Astrocyte (in vitro differentiated cells and primary cell): ENCODE data around the gene SUSD6. TPM values are rescaled to one million over a fixed set of nuclear protein-coding genes. Genes with fewer than 3 reads are reported as not detected.
A peak's percentile ranks its signal among the peaks of the same experiment; 100 is the strongest.

Experiments
- DNase-seq: peaks from one replicate; pipeline ENCODE4 v3.0.0-alpha.2; 2010; ENCODE audit warnings: low read depth
- FAIRE-seq: peaks from 2 replicates; lab custom pipeline; 2011; peaks lifted over from hg19 to GRCh38; lab: Jason Lieb, UNC
- H2AFZ ChIP-seq: 2 replicates; pipeline ENCODE4 v1.6.0; 2012; ENCODE audit warnings: low read depth, low read length, inconsistent platforms
- H3K27ac ChIP-seq: 2 replicates; pipeline ENCODE4 v1.5.1; 2011; ENCODE audit warnings: low read depth, low read length, inconsistent platforms
- H3K27me3 ChIP-seq: 2 replicates; pipeline ENCODE4 v1.6.0; 2011; ENCODE audit warnings: low read length, inconsistent platforms; ENCODE audit not compliant: insufficient read depth
- H3K36me3 ChIP-seq: 2 replicates; pipeline ENCODE4 v1.5.1; 2011; ENCODE audit warnings: low read length, inconsistent platforms; ENCODE audit not compliant: insufficient read depth
- H3K4me1 ChIP-seq: 2 replicates; pipeline ENCODE4 v1.5.1; 2011; ENCODE audit warnings: low read length, inconsistent platforms; ENCODE audit not compliant: insufficient read depth
- H3K4me2 ChIP-seq: 2 replicates; pipeline ENCODE4 v1.6.0; 2012; ENCODE audit warnings: low read length, inconsistent platforms
- H3K4me3 ChIP-seq: 2 replicates; pipeline ENCODE4 v1.5.1; 2011; ENCODE audit warnings: low read depth, mild to moderate bottlenecking, low read length, inconsistent platforms; ENCODE audit not compliant: insufficient read depth
- H3K79me2 ChIP-seq: 2 replicates; pipeline ENCODE4 v1.6.0; 2012; ENCODE audit warnings: mild to moderate bottlenecking, low read length, inconsistent platforms; ENCODE audit not compliant: insufficient read depth
- H3K9ac ChIP-seq: 2 replicates; pipeline ENCODE4 v1.6.0; 2012; ENCODE audit warnings: mild to moderate bottlenecking, low read length, inconsistent platforms
- H3K9me3 ChIP-seq: 2 replicates; pipeline ENCODE4 v1.5.1; 2012; ENCODE audit warnings: low read depth, mild to moderate bottlenecking, low read length, inconsistent platforms; ENCODE audit not compliant: insufficient read depth
- H4K20me1 ChIP-seq: 2 replicates; pipeline ENCODE4 v1.6.0; 2012; ENCODE audit warnings: low read length, inconsistent platforms; ENCODE audit not compliant: insufficient read depth
- H3K27ac Mint-ChIP-seq: one replicate; pipeline ENCODE4 v1.8.0; 2021; ENCODE audit warnings: mild to moderate bottlenecking, mixed read lengths; ENCODE audit not compliant: unreplicated experiment
- H3K27me3 Mint-ChIP-seq: one replicate; pipeline ENCODE4 v1.8.0; 2021; ENCODE audit warnings: low read depth, mixed read lengths; ENCODE audit not compliant: unreplicated experiment
- H3K36me3 Mint-ChIP-seq: one replicate; pipeline ENCODE4 v1.8.0; 2021; ENCODE audit warnings: low read depth, mixed read lengths; ENCODE audit not compliant: unreplicated experiment
- H3K4me1 Mint-ChIP-seq: one replicate; pipeline ENCODE4 v1.8.0; 2021; ENCODE audit warnings: low read depth, mixed read lengths; ENCODE audit not compliant: unreplicated experiment
- H3K4me3 Mint-ChIP-seq: one replicate; pipeline ENCODE4 v1.8.0; 2021; ENCODE audit warnings: mild to moderate bottlenecking, moderate library complexity, mixed read lengths; ENCODE audit not compliant: unreplicated experiment
- H3K9me3 Mint-ChIP-seq: one replicate; pipeline ENCODE4 v1.8.0; 2021; ENCODE audit warnings: mild to moderate bottlenecking, mixed read lengths; ENCODE audit not compliant: unreplicated experiment
- EZH2 ChIP-seq: IDR thresholded peaks from 2 replicates; pipeline ENCODE4 v1.6.1; 2012; ENCODE audit warnings: mild to moderate bottlenecking, low read length, inconsistent platforms; ENCODE audit not compliant: insufficient read depth
- total RNA-seq: library from RNA; stranded (reverse); gene quantifications from 2 replicates; pipeline ENCODE4 v1.2.1, GENCODE V29; 2021
- TF ChIP-seq, protein P1 (sequence below): IDR thresholded peaks from 2 replicates; pipeline ENCODE4 v1.5.1; 2011; ENCODE audit warnings: low read depth, mild to moderate bottlenecking, inconsistent platforms, low read length, moderate library complexity; ENCODE audit not compliant: insufficient read depth

Gene SUSD6
- total RNA-seq, 1 donor from 2014 or later, result 25.6 TPM

DNA sequence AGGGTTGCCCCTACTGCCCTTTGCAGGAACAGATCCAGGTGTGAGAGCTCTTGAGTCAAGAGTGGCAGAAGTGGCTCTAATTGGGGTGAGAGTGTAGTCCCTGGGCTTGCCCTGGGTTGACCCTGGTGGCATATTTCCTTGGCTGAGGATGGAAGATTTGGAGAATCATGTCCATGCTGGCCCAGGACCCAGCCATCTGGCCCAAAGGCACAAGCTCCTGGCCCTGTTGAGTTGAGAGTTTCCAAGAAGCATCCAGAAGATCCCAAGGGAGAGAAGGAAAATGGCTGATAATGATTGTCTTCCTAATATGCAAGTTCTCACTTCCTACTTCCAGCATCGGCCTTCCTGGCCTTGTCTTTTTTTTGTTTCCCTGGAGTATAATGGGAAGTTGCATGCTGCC, 100.1 kb downstream of the SUSD6 start:
- Mint-ChIP-seq H3K36me3 (peaks cover 32% of the 10 kb centered on the region), H3K4me1 (peaks cover 36% of the 10 kb centered on the region), H3K27me3 (no peaks in the 10 kb centered on the region), H3K27ac (no peak overlapping the region), H3K4me3 (no peak overlapping the region), H3K9me3 (peaks cover 3% of the 10 kb centered on the region)
- TF ChIP-seq, protein P1, sequence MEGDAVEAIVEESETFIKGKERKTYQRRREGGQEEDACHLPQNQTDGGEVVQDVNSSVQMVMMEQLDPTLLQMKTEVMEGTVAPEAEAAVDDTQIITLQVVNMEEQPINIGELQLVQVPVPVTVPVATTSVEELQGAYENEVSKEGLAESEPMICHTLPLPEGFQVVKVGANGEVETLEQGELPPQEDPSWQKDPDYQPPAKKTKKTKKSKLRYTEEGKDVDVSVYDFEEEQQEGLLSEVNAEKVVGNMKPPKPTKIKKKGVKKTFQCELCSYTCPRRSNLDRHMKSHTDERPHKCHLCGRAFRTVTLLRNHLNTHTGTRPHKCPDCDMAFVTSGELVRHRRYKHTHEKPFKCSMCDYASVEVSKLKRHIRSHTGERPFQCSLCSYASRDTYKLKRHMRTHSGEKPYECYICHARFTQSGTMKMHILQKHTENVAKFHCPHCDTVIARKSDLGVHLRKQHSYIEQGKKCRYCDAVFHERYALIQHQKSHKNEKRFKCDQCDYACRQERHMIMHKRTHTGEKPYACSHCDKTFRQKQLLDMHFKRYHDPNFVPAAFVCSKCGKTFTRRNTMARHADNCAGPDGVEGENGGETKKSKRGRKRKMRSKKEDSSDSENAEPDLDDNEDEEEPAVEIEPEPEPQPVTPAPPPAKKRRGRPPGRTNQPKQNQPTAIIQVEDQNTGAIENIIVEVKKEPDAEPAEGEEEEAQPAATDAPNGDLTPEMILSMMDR, result no peak
- no peak for TF ChIP-seq EZH2
- no peak overlapping the region for H2AFZ ChIP-seq
- H3K27me3 ChIP-seq, result no peaks in the 10 kb centered on the region
- DNase-seq (no peak), FAIRE-seq (no peak)
- H3K9me3 ChIP-seq, result no peaks in the 10 kb centered on the region
- H3K9ac ChIP-seq, result no peak overlapping the region
- peaks cover 3% of the 10 kb centered on the region for H4K20me1 ChIP-seq
- H3K4me3 ChIP-seq, result no peak overlapping the region
- peaks cover 16% of the 10 kb centered on the region for H3K4me1 ChIP-seq
- peaks cover 7% of the 10 kb centered on the region for H3K36me3 ChIP-seq
- no peaks in the 10 kb centered on the region for H3K79me2 ChIP-seq
- H3K4me2 ChIP-seq, result no peak overlapping the region
- H3K27ac ChIP-seq, result no peak overlapping the region

DNA sequence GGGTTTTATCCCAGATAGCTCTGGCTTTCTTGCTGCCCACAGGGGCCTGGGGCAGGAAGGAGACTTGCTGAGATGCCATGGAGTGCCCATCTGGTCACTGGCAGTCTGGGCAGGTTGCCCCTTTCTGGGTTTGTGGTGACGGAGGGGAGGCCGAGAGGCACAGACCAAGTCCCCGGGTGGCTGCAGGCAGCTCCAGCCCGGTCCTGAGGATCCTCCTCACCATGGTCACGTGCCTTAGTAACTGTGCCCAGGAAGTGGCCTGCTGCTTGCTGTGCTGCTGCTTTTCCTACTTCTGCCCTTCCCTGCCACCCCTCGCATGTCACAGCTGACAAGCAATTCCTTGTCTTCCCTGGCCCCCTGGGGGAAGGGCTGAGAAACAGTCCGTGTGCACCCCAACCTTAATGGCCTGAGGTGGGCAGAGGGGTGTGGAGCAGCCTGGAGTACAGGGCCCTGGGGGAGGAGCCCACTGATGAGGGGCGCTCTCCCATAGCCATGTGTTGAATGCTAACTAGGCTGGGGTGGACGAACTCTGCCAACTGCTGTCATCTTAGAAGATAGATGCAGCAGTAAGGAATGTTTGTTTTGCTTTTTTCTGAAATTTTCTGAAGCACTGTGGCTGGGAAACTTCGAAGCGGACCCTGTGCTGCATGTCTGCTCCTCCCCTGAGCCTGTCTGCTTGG, 100.6 kb downstream of the SUSD6 start:
- peak overlapping the region; percentile 91 for H3K27ac Mint-ChIP-seq
- TF ChIP-seq EZH2, result no peak
- TF ChIP-seq, protein P1, result no peak
- no peaks in the 10 kb centered on the region for H4K20me1 ChIP-seq
- DNase-seq (peak; percentile 59), FAIRE-seq (no peak)
- peaks cover 33% of the 10 kb centered on the region for H3K36me3 Mint-ChIP-seq
- peaks cover 7% of the 10 kb centered on the region for H3K36me3 ChIP-seq
- no peaks in the 10 kb centered on the region for H3K27me3 Mint-ChIP-seq
- H3K9me3 ChIP-seq, result no peaks in the 10 kb centered on the region
- H3K4me3 Mint-ChIP-seq, result no peak overlapping the region
- no peak overlapping the region for H3K27ac ChIP-seq
- H3K4me3 ChIP-seq, result no peak overlapping the region
- H3K9me3 Mint-ChIP-seq, result peaks cover 3% of the 10 kb centered on the region
- peaks cover 42% of the 10 kb centered on the region for H3K4me1 Mint-ChIP-seq
- H3K4me1 ChIP-seq, result peaks cover 22% of the 10 kb centered on the region
- H2AFZ ChIP-seq, result no peak overlapping the region
- no peaks in the 10 kb centered on the region for H3K27me3 ChIP-seq
- H3K79me2 ChIP-seq, result no peaks in the 10 kb centered on the region
- peak overlapping the region; percentile 36 for H3K4me2 ChIP-seq
- peak overlapping the region; percentile 41 for H3K9ac ChIP-seq

DNA sequence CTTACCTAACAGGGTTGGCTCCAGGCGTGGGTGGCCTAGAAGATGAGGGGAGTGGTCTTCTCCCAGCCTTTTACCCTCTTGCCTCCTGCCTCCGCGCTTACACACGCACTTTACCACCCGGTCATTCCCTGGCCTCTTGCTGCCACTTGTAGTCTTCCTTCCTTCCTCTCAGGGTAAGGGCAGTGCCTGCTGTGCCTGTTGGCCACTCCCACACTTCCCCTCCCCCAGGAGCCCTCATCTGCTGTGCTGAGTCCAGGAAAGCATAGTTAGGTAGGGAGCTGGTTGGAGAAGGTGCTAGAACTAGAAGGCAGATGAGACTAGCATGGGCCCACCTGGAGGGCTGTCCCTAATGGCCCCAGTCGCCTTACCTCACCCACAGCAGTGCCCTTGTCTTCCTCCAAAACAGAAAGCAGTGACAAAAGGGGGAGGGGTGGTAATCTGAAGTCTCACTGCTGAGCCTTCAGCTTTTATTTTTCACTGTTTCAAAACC, 101.2 kb downstream of the SUSD6 start:
- no peak for DNase-seq
- Histone ChIP-seq H2AFZ (no peak overlapping the region), H3K9me3 (no peaks in the 10 kb centered on the region), H3K4me3 (no peak overlapping the region), H3K36me3 (peaks cover 7% of the 10 kb centered on the region), H4K20me1 (no peaks in the 10 kb centered on the region), H3K4me2 (peak overlapping the region; percentile 36), H3K79me2 (no peaks in the 10 kb centered on the region), H3K4me1 (peaks cover 25% of the 10 kb centered on the region), H3K9ac (peak overlapping the region; percentile 41), H3K27me3 (no peaks in the 10 kb centered on the region), H3K27ac (no peak overlapping the region)
- TF ChIP-seq, protein P1, result no peak
- TF ChIP-seq EZH2, result no peak
- Mint-ChIP-seq H3K4me3 (no peak overlapping the region), H3K36me3 (peaks cover 31% of the 10 kb centered on the region), H3K9me3 (peaks cover 3% of the 10 kb centered on the region), H3K4me1 (peaks cover 43% of the 10 kb centered on the region), H3K27me3 (no peaks in the 10 kb centered on the region), H3K27ac (peak overlapping the region; percentile 91)
- no peak for FAIRE-seq
